GM18508 (cell line): ENCODE measurements around the gene PPP1R12B.
"Not testable (repeated sequence)": the region's sequence is repeated elsewhere in the genome, so short reads cannot be mapped to it uniquely, and the experiment has no call there.

Experiments
- ATAC-seq: cut with Tn5 transposase; IDR thresholded peaks from one replicate; pipeline ENCODE4 v1.9.1; 2021; ENCODE audit warnings: moderate number of reproducible peaks; ENCODE audit not compliant: insufficient read depth, unreplicated experiment

Gene PPP1R12B

DNA sequence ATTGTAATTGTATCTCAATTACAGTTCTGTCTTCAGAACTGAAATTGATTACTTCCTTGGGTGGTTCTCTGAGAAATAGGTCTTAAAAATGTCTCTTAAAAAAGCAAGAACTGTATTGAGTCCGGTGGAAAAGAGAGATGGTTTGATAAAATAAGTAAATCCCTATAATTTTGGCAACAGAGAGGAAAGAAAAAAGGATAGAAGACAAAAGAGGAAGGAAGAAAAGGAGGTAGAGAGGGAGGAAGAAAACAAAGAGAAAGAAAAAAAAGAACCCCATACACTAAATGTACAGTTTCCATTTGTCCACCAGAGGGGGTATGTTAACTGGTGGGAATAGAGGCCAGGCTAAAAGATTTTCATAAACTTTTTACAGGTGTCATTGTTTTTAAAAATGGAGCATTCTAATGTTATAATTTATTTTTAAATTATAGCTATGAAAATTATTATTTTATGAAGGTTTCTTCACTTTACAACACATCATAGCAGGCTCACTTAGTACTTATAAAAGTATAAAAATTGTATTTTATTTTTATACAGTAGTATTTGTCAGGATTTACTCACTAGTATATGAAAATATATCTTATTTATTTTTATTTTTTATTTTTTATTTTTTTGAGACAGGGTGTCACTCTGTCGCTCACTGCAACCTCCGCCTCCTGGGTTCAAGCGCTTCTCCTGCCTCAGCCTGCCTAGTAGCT lies 4.7 kb upstream of the PPP1R12B start:
- ATAC-seq, result no peak

DNA sequence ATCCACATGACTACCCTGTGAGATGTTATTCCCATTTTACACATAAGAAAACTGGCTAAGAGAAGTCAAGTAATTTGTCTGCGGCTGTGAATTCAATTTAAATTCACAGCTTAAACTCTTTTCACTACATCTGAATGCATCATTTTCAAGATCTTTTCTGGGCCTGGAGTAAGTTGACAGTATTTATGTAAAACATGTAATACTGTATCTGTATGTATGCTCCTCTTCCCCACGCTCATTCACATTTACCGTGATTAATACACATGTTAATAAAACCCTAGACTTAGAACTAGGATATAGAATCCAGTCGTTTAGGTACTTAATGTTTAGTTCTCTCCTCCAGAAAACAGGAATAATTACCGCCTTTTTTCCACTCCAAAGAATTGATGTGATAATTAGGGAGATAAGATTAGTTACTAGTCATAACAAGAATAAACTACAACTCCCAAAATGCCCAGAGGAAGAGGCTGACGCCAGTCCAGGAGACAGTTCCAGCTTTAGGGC lies 442 bp upstream of the PPP1R12B start:
- no peak for ATAC-seq

DNA sequence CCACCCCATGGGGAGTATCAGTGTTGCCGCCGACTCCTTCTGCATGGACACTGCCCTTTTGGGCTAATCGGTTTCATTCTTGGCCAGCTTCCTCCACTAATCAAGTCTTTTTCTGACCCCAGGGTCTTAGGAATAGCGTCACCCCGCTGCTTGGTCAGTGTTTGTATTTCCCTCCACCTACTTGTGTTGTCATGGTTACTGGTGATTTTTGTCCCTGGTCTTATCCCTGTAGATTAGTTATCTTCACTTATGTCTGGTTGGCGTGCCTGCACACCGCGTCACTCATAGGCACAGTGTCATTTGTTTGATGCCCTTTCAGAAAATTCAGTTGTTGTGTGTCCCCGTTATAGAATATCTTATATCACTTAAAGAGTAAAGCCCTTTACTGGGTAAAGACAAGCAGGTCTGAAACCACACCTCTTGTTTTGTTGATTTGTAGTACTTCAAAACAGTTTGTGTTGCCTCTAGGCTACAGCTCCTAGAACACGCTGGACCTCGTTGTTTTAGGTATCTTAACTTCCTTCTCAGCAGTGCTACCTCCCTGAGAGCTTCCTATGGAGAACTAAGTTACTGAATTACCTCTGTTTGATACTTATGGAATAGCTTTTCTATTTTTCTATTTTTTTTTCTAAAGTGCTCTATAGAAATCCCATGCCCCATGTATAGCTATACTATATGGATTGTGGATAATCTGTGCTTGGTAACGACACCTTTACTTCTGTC lies 868 bp downstream of the PPP1R12B start:
- ATAC-seq, result no peak

DNA sequence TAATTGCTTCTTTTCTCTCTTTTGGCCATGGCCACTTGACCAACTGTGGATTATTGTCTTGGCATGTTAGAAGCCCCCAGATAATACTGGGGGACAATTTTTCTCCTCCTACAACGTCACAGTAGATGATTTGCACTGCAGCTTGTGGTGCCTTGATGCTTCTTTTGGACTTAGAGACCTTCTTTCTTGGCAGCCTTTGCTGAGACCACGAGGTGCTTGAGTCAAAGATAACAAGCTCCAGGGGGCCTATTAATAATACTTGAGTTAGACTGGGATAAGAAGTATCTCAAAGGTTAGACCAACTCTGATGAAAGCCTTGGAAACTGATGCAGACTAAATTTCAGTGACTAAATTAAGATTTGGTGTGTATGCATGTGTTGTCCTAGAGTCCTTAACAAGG lies 3.2 kb downstream of the PPP1R12B start:
- ATAC-seq, result no peak

DNA sequence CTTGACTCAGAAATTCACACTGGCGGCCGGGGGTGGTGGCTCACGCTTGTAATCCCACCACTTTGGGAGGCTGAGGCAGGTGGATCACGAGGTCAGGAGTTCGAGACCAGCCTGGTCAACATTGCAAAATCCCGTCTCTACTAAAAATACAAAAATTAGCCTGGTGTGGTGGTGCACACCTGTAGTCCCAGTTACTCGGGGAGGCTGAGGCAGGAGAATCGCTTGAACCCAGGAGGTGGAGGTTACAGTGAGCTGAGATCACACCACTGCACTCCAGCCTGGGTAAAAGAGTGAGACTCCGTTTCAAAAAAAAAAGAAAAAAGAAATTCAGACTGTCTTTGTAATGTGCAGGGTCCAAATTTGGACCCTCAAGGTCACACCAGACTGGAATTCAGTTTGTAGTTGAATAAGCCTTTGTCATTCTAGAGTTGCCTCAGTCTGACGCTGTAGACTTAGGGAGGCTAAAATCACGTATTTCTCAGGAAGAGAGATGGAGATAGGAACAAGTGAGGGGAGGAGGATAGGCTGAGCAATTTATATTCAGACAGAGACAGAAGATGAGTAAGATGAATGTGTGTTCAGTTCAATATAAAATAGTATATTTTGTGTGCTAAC lies 4.2 kb downstream of the PPP1R12B start:
- ATAC-seq, result not testable (repeated sequence)

DNA sequence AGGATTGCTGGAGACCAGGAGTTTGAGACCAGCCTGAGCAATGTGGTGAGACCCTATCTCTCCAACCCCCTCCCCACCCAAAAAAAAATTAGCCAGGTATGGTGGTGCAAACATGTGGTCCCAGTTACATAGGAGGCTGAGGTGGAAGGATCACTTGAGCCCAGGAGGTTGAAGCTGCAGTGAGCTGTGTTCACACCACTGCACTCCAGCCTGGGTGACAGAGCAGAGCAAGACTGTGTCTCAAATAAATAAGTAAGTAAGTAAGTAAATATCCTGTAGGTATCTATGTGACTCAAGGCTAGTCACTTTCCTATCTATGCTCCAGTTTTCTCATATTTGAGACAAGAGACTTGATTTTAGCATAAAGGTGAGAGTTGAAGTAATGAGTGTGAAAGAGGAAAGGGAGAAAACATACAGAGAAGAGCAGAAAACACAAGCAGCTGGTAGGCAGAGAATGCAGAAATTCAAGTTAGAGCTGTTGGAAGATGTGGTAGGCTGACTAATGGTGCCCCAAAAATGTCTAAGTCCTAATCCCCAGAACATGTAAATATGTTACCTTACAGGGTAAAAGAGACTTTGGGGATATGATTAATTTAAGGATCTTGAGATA lies 7.5 kb downstream of the PPP1R12B start:
- no peak for ATAC-seq

DNA sequence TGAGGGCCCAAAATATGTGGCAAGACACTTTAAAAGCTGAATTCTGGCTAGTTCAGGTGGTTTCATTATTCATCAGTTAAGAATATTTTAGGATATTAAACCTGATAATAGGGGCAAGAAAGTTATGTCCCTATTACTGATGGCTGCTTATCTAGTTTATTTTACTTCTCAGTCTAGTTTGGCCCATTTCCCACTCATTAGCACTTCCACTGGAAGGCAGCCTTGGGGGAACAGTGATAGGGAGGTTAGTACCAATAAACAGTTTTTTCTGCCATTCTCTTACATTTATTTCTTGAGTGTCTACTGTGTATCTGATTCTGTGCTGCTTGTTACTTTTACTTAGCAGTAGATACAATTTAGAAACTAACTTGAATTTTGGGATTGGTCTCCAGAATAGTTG lies 9.0 kb downstream of the PPP1R12B start:
- ATAC-seq, result no peak

DNA sequence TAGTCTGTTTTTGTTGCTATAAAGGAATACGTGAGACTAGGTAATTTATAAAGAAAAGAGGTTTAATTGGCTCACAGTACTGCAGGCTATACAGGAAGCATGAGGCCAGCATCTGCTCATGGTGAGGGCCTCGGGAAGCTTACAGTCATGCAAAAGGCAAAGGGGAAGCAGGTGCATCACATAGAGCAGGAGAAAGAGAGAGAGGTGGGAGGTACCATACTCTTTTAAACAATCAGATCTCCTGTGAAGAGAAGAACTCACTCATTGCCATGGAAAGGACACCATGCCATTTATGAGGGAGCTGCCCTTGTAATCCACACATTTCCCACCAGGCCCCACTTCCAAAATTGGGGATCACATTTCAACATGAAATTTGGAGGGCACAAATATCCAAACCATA lies 12.7 kb downstream of the PPP1R12B start:
- ATAC-seq, result no peak

DNA sequence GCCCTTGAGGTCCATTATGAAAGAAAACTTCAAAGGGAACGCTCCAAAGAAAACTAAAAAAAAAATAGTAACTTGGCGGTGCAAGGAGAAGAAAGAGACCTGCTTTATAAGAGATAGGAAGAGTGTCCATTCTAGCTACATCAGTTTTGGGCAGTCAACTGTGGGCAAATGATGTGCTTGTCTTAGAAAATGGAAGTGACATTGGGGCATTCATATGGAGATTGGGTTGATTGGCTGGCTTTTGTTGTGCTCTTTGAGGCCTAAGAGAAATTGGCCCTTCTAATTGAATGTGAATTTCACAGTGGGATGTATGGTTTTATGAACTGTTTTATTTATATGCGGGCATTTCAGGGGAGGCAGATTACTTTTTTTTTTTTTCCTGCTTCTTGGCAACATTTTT lies 13.2 kb downstream of the PPP1R12B start:
- no peak for ATAC-seq

DNA sequence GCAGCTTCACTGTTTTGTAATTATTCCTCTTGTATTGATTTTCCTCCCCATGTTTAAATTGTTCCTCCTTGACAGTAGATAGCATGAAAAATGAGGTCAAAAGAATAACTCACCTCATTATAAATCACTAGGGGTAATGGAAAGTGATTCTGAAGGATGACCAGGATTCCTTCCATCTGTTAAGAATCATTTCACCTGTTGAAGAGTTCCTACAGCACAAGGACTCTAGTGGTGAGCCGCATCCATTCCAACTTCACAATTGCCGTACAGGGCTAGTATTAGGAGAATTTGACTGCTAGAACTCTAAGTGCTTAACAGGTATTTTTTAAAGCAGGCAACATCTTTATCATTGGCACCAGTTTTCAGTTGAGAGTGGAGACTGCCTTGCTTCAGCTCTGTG lies 13.7 kb downstream of the PPP1R12B start:
- ATAC-seq, result no peak

DNA sequence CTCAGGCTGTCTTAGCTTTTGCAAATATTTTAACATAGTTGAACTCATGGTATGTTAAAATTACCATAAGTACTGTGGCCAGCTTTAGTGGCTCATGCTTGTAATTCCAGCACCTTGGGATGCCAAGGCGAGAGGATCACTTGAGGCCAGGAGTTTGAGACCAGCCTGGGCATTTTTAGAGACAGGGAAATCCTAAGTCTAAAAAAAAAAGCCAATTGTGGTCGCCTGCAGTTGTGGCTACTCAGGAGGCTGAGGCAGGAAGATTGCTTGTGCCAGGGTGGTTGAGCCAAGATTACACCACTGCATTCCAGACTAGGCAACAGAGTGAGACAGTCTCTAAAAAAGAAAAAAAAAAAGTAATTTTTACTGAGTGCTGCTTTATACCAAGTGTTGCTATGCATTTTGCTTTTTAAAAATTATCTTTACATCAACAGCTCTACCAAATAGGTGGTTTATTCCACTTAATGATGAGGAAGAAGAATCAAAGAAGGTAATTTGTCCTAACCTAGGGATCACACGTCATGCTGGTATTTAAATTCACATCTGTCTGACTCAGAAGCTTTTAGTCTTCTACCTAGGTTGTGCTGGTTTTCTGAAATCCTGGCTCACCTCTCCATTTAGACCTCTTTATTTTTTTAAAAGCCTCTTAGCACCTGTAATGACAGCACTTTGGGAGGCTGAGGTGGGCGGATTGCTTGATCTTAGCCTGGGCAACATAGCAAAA lies 16.8 kb downstream of the PPP1R12B start:
- ATAC-seq, result no peak

DNA sequence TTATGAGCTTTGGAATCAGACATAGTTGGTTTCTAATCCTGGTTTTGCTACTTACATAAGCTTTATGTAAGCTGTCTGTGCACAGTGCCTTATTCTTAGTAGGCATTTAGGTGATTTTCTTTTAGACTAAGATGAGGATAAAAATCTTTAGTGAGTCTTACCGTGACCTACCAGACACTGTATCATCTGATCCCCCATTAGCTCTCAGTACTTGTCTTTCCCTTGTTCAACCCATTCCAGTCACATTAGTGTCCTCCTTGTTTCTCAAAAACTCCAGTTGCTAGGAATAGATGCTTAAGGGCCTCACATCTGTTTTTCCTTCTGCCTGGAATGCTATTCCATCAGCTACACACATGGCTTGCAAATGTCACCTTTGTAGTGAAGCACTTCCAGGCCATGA lies 18.8 kb downstream of the PPP1R12B start:
- ATAC-seq, result no peak

DNA sequence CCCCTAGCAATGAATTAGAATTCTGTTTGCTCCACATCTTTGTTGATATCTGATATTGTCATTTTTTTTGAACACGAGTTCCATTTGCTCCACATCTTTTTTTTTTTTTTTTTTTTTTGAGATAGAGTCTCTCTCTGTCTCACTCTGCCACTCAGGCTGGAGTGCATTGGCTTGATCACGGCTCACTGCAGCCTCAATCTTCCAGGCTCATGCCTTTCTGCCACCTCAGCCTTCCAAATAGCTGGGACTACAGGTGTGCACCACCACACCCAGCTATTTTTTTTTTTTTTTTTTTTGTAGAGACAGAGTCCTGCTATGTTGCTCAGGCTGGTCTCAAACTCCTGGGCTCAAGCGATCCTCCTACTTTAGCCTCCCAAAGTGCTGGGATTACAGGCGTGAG lies 22.4 kb downstream of the PPP1R12B start:
- ATAC-seq, result not testable (repeated sequence)

DNA sequence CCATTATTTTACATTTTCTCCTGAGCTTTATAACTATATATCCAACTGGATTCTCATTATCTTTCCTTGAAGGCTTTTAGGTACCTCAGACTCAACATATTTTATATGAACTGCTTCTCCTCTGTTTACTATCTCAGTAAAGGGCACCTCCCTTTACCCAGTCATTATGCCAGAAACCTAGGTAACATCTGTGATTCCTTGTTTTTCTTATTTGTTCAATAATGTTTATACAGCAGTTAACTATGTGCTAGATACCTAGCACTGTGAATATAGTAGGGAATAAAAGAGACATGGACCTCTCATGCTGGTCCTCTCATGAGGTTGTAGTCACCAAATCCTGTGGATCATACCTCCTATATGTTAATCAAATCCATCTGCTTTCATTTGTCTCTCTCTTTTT lies 25.6 kb downstream of the PPP1R12B start:
- no peak for ATAC-seq

DNA sequence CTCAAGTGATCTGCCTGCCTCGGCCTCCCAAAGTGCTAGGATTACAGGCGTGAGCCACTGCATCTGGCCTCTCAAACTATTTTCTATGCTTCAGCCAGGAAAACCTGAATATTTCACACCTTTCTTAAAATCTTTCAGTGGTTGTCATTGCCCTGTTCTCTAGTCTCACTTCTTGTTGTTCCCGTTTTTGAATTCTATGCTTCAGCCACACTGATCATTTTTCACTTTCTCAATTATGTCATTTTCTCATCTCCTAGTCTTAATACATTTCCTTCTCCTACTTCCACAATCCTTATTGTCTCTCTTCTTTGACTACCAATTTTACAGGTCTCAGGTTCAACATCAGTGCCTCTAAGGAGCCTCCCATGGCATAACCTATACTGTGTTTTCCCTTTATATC lies 26.7 kb downstream of the PPP1R12B start:
- not testable (repeated sequence) for ATAC-seq

DNA sequence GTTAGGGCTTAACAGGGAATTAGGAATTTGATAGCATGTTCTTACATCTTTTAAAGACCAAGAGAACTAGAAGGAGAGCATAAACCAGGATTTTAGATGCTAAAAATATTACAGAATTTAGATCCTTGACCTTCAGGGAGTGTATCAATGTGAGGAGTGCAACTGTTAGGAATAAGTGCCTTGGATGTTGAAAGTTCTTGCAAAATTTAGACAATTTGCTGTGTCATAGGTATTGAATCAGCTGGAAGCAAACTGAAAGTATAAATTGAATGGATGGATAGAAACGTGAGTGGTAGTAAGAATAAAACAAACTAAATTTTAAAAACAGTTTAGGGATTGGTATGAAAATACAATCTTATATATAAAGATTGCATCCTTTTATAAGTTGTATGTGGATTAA lies 27.7 kb downstream of the PPP1R12B start:
- no peak for ATAC-seq

DNA sequence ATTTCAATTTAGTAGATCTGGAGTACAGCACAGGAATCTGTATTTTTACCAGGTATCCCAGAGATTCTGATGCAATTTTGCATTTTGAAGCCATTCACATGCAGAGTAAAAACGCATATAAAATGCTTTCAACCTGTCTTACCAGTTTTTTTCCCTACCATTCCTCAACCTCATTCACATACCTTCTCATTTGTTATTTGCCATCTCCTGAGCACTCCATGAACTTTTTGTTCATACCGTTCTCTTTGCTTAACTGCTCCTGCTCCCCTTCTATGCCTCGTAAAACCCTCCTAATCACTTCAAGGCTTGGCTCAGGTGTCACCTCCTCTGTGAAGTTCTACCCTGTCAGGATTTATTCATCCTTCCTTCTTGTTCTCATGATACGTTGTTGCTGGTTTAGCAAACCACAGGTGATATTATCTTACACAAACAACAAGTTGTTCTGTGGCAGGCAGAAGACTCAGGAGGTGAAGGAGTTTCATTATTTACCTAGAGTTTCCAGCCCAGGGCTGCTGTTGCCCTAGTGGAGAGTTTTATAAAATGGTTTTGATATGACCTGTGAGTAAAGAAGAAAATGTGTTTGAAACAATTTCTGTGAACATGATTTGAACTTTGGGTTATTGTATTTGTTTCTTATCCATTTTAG lies 31.5 kb downstream of the PPP1R12B start:
- not testable (repeated sequence) for ATAC-seq

DNA sequence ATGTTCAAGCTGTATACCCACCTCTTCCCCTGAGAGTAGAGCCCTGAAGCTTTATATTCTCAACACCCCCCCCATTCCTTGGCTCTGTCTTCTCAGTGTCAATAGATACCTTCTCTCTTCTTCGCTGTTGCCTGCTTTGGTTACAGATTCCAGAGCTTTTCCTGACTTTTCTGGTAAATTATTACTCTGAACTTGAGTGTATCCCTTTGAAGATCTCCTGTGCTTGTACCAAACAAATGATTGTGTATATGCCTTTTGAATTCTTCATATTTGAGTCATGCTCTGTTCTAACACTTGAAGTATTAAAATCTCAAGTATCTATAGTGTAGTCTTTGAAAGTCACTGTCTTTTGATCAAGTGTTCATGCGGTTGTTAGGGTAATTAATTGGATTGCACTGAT lies 32.0 kb downstream of the PPP1R12B start:
- ATAC-seq, result not testable (repeated sequence)

DNA sequence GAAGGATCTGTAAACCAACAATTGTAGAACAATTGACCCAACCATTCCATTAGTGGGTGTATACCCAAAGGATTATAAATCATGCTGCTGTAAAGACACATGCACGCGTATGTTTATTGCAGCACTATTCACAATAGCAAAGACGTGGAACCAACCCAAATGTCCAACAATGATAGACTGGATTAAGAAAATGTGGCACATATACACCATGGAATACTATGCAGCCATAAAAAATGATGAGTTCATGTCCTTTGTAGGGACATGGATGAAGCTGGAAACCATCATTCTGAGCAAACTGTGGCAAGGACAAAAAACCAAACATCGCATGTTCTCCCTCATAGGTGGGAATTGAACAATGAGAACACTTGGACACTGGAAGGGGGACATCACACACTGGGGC lies 33.4 kb downstream of the PPP1R12B start:
- not testable (repeated sequence) for ATAC-seq

DNA sequence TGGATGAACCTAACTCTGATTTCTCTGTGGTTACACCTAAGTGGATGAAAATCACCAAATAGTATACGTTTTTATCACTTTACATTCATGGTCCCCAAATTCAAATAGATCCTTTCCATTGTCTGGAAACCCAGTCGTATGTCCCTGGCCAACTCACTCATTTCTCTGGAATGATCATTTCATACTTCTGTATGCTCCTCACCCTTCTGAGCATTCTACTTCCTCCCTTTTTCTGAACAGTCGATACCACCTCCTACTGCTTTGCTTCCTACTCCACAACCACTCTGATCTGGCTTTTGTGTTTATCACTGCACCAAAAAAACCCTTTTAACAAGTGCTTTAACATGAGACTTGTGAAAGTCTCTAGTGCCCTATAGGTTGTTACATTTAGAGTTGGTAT lies 47.3 kb downstream of the PPP1R12B start:
- ATAC-seq, result not testable (repeated sequence)
